H9 (cell line): ENCODE measurements around the gene COL27A1. TPM values are rescaled to one million over a fixed set of nuclear protein-coding genes. Genes with fewer than 3 reads are reported as not detected.
A peak's percentile ranks its signal among the peaks of the same experiment; 100 is the strongest.

Source experiments
- DNase-seq: peaks from one replicate; pipeline ENCODE4 v3.0.0-alpha.2; 2017
- H2AFZ ChIP-seq: one replicate; pipeline ENCODE4 v1.6.1; 2013; ENCODE audit warnings: mild to moderate bottlenecking, low read length, control low read depth, moderate library complexity
- H2AK5ac ChIP-seq: 2 replicates; pipeline ENCODE4 v1.6.1; 2013; ENCODE audit warnings: low read length, control low read depth, mixed read lengths; ENCODE audit not compliant: insufficient read length
- H2BK120ac ChIP-seq: one replicate; pipeline ENCODE4 v1.6.1; 2013; ENCODE audit warnings: low read depth, mild to moderate bottlenecking, low read length, control low read depth, inconsistent platforms; ENCODE audit not compliant: poor library complexity, severe bottlenecking
- H2BK12ac ChIP-seq: 2 replicates; pipeline ENCODE4 v1.6.1; 2013; ENCODE audit warnings: low read length, control low read depth, mixed read lengths, low read depth; ENCODE audit not compliant: insufficient read length
- H2BK15ac ChIP-seq: 2 replicates; pipeline ENCODE4 v1.6.1; 2013; ENCODE audit warnings: low read depth, low read length, control low read depth
- H2BK20ac ChIP-seq: one replicate; pipeline ENCODE4 v1.6.1; 2013; ENCODE audit warnings: low read depth, mild to moderate bottlenecking, low read length, control low read depth, inconsistent platforms; ENCODE audit not compliant: poor library complexity, severe bottlenecking
- H2BK5ac ChIP-seq: 2 replicates; pipeline ENCODE4 v1.6.1; 2013; ENCODE audit warnings: low read length, control low read depth, mixed read lengths; ENCODE audit not compliant: insufficient read length
- H3K14ac ChIP-seq: 2 replicates; pipeline ENCODE4 v1.6.1; 2013; ENCODE audit warnings: low read length, control low read depth; ENCODE audit not compliant: insufficient read depth
- H3K18ac ChIP-seq: 2 replicates; pipeline ENCODE4 v1.6.1; 2013; ENCODE audit warnings: low read depth, mild to moderate bottlenecking, mixed read lengths, low read length, control low read depth; ENCODE audit not compliant: insufficient read length
- H3K23ac ChIP-seq: 2 replicates; pipeline ENCODE4 v1.6.1; 2013; ENCODE audit warnings: low read length, control low read depth, mixed read lengths, low read depth; ENCODE audit not compliant: insufficient read length
- H3K23me2 ChIP-seq: 2 replicates; pipeline ENCODE4 v1.6.1; 2013; ENCODE audit warnings: low read depth, mild to moderate bottlenecking, mixed read lengths, low read length, control low read depth; ENCODE audit not compliant: insufficient read length, poor library complexity, severe bottlenecking
- H3K27ac ChIP-seq: 2 replicates; pipeline ENCODE4 v1.5.1; 2013; ENCODE audit warnings: low read length, control low read depth, mixed read lengths, low read depth; ENCODE audit not compliant: insufficient read length
- H3K27me3 ChIP-seq: 2 replicates; pipeline ENCODE4 v1.6.1; 2013; ENCODE audit warnings: low read length, control low read depth, inconsistent platforms; ENCODE audit not compliant: insufficient read depth
- H3K4ac ChIP-seq: 2 replicates; pipeline ENCODE4 v1.6.1; 2013; ENCODE audit warnings: low read depth, mild to moderate bottlenecking, control low read depth, inconsistent platforms, low read length, moderate library complexity
- H3K4me1 ChIP-seq: 2 replicates; pipeline ENCODE4 v1.6.1; 2013; ENCODE audit warnings: low read length, control low read depth, inconsistent platforms; ENCODE audit not compliant: insufficient read depth
- H3K4me2 ChIP-seq: 2 replicates; pipeline ENCODE4 v1.6.1; 2013; ENCODE audit warnings: low read length, control low read depth, mixed read lengths; ENCODE audit not compliant: insufficient read length, insufficient read depth
- H3K56ac ChIP-seq: 2 replicates; pipeline ENCODE4 v1.6.1; 2013; ENCODE audit warnings: low read depth, mild to moderate bottlenecking, mixed read lengths, low read length, control low read depth; ENCODE audit not compliant: insufficient read length
- H3K79me1 ChIP-seq: 2 replicates; pipeline ENCODE4 v1.6.1; 2013; ENCODE audit warnings: low read depth, mild to moderate bottlenecking, moderate library complexity, low read length, control low read depth, inconsistent platforms; ENCODE audit not compliant: insufficient read depth, poor library complexity, severe bottlenecking
- H3K79me2 ChIP-seq: 2 replicates; pipeline ENCODE4 v1.6.1; 2013; ENCODE audit warnings: low read length, control low read depth, inconsistent platforms; ENCODE audit not compliant: insufficient read depth
- H3K9ac ChIP-seq: 2 replicates; pipeline ENCODE4 v1.6.1; 2013; ENCODE audit warnings: low read length, control low read depth, mixed read lengths; ENCODE audit not compliant: insufficient read length; ENCODE audit errors: extremely low read depth
- H3K9me3 ChIP-seq: one replicate; pipeline ENCODE4 v1.6.1; 2013; ENCODE audit warnings: low read depth, low read length, inconsistent platforms; ENCODE audit not compliant: control insufficient read depth
- H3T11ph ChIP-seq: one replicate; pipeline ENCODE4 v1.6.1; 2013; ENCODE audit warnings: mild to moderate bottlenecking, low read length, control low read depth, inconsistent platforms
- H4K20me1 ChIP-seq: one replicate; pipeline ENCODE4 v1.6.1; 2013; ENCODE audit not compliant: control insufficient read depth, insufficient read length, insufficient read depth
- H4K5ac ChIP-seq: 2 replicates; pipeline ENCODE4 v1.6.1; 2013; ENCODE audit warnings: low read depth, mild to moderate bottlenecking, mixed read lengths, low read length, control low read depth; ENCODE audit not compliant: insufficient read length
- H4K8ac ChIP-seq: replicated peaks from 2 replicates; pipeline ENCODE4 v1.6.1; 2013; ENCODE audit warnings: low read length, control low read depth, mixed read lengths, low read depth; ENCODE audit not compliant: insufficient read length
- H4K91ac ChIP-seq: 2 replicates; pipeline ENCODE4 v1.6.1; 2013; ENCODE audit warnings: low read depth, mild to moderate bottlenecking, moderate library complexity, mixed read lengths, low read length, control low read depth; ENCODE audit not compliant: insufficient read length
- H3K27ac Mint-ChIP-seq, 3 experiments: 2 replicates in 2 of 3; 3 replicates in 1 of 3; pipeline ENCODE4 v1.8.0; 2020 to 2021; ENCODE audit warnings: mixed read lengths in 3 of 3, mild to moderate bottlenecking in 1 of 3, moderate library complexity in 1 of 3
- H3K27me3 Mint-ChIP-seq: 2 replicates; pipeline ENCODE4 v1.8.0; 2021; ENCODE audit warnings: low read depth, mild to moderate bottlenecking, moderate library complexity, mixed read lengths
- H3K36me3 Mint-ChIP-seq, 3 experiments: 2 replicates in 2 of 3; 3 replicates in 1 of 3; pipeline ENCODE4 v1.8.0; 2020 to 2021; ENCODE audit warnings: low read depth in 3 of 3, mixed read lengths in 3 of 3; ENCODE audit not compliant: insufficient read depth in 1 of 3
- H3K4me1 Mint-ChIP-seq, 2 experiments: 2 replicates each; pipeline ENCODE4 v1.8.0; 2020; ENCODE audit warnings: mixed read lengths in 2 of 2
- H3K4me3 Mint-ChIP-seq, 2 experiments: 2 replicates in 1 of 2; 3 replicates in 1 of 2; pipeline ENCODE4 v1.8.0; 2020 to 2021; ENCODE audit warnings: mild to moderate bottlenecking in 2 of 2, mixed read lengths in 2 of 2, moderate library complexity in 1 of 2
- H3K9me3 Mint-ChIP-seq, 2 experiments: 2 replicates in 1 of 2; 3 replicates in 1 of 2; pipeline ENCODE4 v1.8.0; 2020; ENCODE audit warnings: mild to moderate bottlenecking in 2 of 2, mixed read lengths in 2 of 2, moderate library complexity in 1 of 2
- CTCF ChIP-seq: fragments of 200-600 bp; sonication (generic); conservative IDR thresholded peaks from 3 replicates; pipeline ENCODE4 v1.8.0; 2021; ENCODE audit warnings: antibody characterized with exemption, mild to moderate bottlenecking
- WGBS: extraction: QIAGEN DNeasy Blood & Tissue Kit; methylation state at CpG from one replicate; pipeline ENCODE4 v1.1.7; 2013; ENCODE audit warnings: missing lambda C conversion rate, low lambda C conversion rate, mixed read lengths; ENCODE audit not compliant: insufficient read length; ENCODE audit errors: extremely low coverage; 5-methylcytosine and 5-hydroxymethylcytosine counted together
- total RNA-seq: library from RNA; stranded (reverse); gene quantifications from 2 replicates; pipeline ENCODE4 v1.2.1, GENCODE V29; 2021

COL27A1 gene
- total RNA-seq, 1 experiment from 2014 or later = 17.9 TPM

- WGBS = no CpG with 5 or more reads among the region's 3 CpGs
- peak overlapping the region in 1 of 3 experiments; percentile 61; a peak in 1 of 7 replicates for H3K27ac Mint-ChIP-seq
Measured at GRCh38 chr9:114243240-114243639, 87.9 kb downstream of the COL27A1 start.

More at GRCh38 chr9:114243240-114243639, 87.9 kb downstream of the COL27A1 start:
- Histone ChIP-seq H2AK5ac (no peak overlapping the region), H2BK12ac (no peak overlapping the region), H3K9me3 (no peaks in the 10 kb centered on the region), H2BK120ac (no peak overlapping the region), H4K5ac (no peak overlapping the region), H4K91ac (no peak overlapping the region), H3K56ac (no peak overlapping the region), H3K4ac (no peak overlapping the region), H2AFZ (no peak overlapping the region), H4K8ac (no peak overlapping the region), H3K79me1 (no peaks in the 10 kb centered on the region), H2BK5ac (no peak overlapping the region), H3K9ac (no peak overlapping the region), H3K23ac (no peak overlapping the region), H3K23me2 (no peaks in the 10 kb centered on the region), H2BK15ac (no peak overlapping the region), H3K27ac (no peak overlapping the region), H4K20me1 (no peaks in the 10 kb centered on the region), H3K27me3 (no peaks in the 10 kb centered on the region), H3T11ph (no peak overlapping the region), H3K18ac (no peak overlapping the region), H2BK20ac (no peak overlapping the region), H3K79me2 (no peaks in the 10 kb centered on the region), H3K4me1 (no peaks in the 10 kb centered on the region), H3K14ac (no peak overlapping the region), H3K4me2 (no peak overlapping the region)
- Mint-ChIP-seq H3K36me3 (peaks cover 0 to 18% (median 0%) of the 10 kb centered on the region in 3 experiments; a peak in 1 of 7 replicates), H3K9me3 (no peaks in the 10 kb centered on the region), H3K4me3 (no peak overlapping the region), H3K27me3 (no peaks in the 10 kb centered on the region; the same call in 1 of the 2 replicates), H3K4me1 (peaks cover 4 to 29% of the 10 kb centered on the region in 2 experiments)
- no peak for TF ChIP-seq CTCF
- no peak for DNase-seq
